Measurements from ENCODE around the gene PPP1R16B.

PPP1R16B gene

DNA sequence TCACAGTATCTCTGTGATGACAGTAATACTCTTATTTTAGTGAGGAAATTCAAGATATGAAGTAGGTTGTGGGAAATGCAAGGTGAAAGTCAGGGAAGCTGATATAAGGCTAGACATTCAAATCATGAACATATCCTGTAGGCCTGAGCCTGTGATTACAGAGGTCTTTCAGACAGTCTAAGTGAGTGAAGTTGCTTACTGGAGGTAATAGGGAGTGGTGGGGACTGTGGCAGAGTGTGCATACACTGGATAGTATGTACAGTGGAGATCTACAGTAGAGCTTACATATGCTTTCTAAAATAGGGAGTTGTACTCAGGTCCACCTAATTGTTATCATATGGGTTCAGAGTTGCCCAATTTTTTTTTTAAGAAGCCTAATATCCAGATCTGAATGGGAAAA is 159.8 kb downstream of the PPP1R16B start:
- DNase-seq (ENCODE audit: low read depth in 2 of 2), result no peak

DNA sequence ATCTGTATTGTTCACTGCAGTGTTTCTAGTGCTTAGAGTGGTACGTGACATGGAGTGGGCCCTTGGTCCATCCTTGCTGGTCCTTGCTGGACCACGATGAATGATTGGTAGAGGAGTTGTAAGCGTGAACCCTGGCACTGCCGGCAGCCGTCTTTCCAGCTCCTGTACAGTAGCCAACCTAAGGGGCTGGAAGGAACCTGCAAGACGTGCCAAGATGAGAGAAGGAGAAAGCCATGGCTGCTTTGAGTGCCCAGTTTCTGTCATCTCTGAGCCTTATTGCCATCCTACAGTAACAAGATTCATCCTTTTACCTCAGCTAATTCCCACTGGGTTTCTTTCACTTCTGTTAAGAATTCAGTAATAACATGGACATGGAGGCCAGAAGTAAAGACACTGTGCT is 162.6 kb downstream of the PPP1R16B start:
- no peak for DNase-seq (ENCODE audit: low read depth in 2 of 2)

DNA sequence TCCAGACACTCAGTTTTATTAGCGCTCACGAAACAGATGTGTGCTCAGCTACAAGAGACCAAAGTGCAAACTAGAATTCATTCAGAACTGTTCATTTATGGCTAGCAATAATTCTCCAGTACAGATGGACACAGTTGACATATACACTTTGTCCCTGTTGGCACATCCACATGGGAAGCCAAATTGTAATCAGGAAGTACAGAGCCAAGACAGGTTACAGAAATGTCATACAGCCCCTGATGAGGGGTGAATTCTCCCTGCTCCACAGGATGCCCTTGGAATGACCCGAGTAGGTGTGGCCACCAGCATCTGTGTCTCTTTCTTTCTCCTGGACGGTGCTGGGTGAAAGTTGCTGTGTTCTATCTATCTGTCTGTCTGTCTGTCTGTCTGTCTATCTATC is 164.2 kb downstream of the PPP1R16B start:
- DNase-seq (ENCODE audit: low read depth in 2 of 2), result no peak

DNA sequence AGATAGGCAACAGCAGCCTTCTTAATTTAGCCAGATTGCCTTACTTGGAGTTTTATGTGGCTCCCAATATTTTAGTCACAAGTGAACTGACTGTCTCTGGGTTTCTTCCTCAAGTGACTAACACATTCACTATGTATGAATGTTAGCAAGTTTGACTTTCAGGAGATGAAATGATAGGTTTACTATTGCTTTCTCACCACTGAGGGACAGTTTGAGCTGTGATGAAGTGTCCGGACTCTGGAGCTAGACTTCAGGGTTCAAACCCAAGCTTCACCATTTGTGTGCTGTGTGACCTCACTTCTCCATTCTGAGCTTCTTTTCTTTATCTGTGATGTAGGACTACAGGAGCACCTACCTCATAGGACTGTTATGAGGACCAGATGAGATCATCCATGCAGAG is 164.8 kb downstream of the PPP1R16B start:
- no peak for DNase-seq (ENCODE audit: low read depth in 2 of 2)

All from stimulated activated CD8-positive, alpha-beta memory T cell treated with anti-CD3 and anti-CD28 coated beads, Interleukin-7, amount 100 ng/mL, for 4 hours (primary cell).